ENCODE data around the gene BCL3.
"Not testable (repeated sequence)": the region's sequence is repeated elsewhere in the genome, so short reads cannot be mapped to it uniquely, and the experiment has no call there.

The BCL3 gene, protein sequence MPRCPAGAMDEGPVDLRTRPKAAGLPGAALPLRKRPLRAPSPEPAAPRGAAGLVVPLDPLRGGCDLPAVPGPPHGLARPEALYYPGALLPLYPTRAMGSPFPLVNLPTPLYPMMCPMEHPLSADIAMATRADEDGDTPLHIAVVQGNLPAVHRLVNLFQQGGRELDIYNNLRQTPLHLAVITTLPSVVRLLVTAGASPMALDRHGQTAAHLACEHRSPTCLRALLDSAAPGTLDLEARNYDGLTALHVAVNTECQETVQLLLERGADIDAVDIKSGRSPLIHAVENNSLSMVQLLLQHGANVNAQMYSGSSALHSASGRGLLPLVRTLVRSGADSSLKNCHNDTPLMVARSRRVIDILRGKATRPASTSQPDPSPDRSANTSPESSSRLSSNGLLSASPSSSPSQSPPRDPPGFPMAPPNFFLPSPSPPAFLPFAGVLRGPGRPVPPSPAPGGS

GRCh38 chr19:44748426-44749254 is at the start of gene BCL3:
BCL3 (plus strand) TSS chr19:44748708; CDS start chr19:44748791, 83 bp downstream.
- H3K9me3 Mint-ChIP-seq: no peaks in the 10 kb centered on the region
- DNase-seq: peak; percentile 76 to 87
- peak within 1 kb of the TSS; percentile 93 for H3K27ac Mint-ChIP-seq
- H3K4me1 Mint-ChIP-seq: peaks cover 76% of the 10 kb centered on the region
- peaks cover 11% of the 10 kb centered on the region for H3K27me3 Mint-ChIP-seq
- H3K4me3 Mint-ChIP-seq: peak within 1 kb of the TSS; percentile 97 to 98
- peak; percentile 68 for ATAC-seq

DNA sequence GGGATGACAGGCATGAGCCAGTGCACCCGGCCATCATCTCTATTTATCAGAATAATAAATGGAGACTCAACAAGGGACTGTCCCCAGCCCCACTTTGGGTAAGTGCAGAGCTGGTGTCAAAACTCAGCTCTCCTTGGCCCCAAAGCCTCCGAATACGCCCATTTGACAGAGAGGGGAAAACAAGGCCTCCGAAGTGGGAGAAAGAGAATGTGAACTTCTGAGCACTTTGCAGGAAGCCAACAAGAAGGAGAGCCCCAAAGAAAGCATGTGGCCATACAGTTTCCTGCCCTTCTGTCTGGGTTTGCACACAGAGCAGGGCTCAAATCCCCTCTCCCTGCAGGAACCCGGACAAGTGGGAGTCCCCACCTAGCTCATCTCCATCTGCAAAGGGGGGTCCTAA is 48.0 kb upstream of the BCL3 start:
- no peak for ATAC-seq
- no peak overlapping the region for H3K27ac Mint-ChIP-seq
- H3K4me3 Mint-ChIP-seq: no peak overlapping the region
- DNase-seq: no peak
- H3K27me3 Mint-ChIP-seq: peaks cover 24% of the 10 kb centered on the region
- no peaks in the 10 kb centered on the region for H3K9me3 Mint-ChIP-seq
- peaks cover 13% of the 10 kb centered on the region for H3K4me1 Mint-ChIP-seq

DNA sequence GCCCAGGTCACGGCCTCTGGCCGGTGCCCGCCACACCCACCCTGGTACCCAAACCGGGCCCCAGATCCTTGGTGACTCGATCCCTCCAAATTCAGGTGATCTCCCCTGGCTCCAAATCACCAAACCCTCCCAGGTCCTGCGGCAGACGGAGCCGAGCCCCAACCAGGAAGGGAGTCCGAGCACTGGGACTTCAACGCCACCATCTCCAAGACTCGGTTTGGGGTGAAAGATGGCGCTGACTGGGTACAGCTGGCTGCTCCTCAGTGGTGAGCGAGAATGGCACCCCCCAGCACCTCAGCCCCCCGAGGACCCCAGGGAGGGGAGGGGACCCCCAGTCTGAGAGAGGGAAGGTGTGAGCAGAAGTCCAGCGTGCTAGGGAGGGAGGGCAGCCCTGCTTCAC is 47.3 kb upstream of the BCL3 start:
- ATAC-seq (no peak), DNase-seq (no peak)
- no peak overlapping the region for H3K4me3 Mint-ChIP-seq
- peaks cover 13% of the 10 kb centered on the region for H3K4me1 Mint-ChIP-seq
- no peaks in the 10 kb centered on the region for H3K9me3 Mint-ChIP-seq
- H3K27ac Mint-ChIP-seq: no peak overlapping the region
- H3K27me3 Mint-ChIP-seq: peaks cover 31% of the 10 kb centered on the region

- peaks cover 22% of the 10 kb centered on the region for H3K27me3 Mint-ChIP-seq
- ATAC-seq (no peak), DNase-seq (no peak)
- no peaks in the 10 kb centered on the region for H3K9me3 Mint-ChIP-seq
- peaks cover 3% of the 10 kb centered on the region for H3K4me1 Mint-ChIP-seq
- no peak overlapping the region for H3K27ac Mint-ChIP-seq
- H3K4me3 Mint-ChIP-seq: no peak overlapping the region
Observed at GRCh38 chr19:44702551-44703176, 45.8 kb upstream of the BCL3 start.

- H3K27ac Mint-ChIP-seq: peak overlapping the region in 1 of 2 donors; percentile 34
- peaks cover 14% of the 10 kb centered on the region for H3K27me3 Mint-ChIP-seq
- H3K9me3 Mint-ChIP-seq: no peaks in the 10 kb centered on the region
- no peaks in the 10 kb centered on the region for H3K4me1 Mint-ChIP-seq
- H3K4me3 Mint-ChIP-seq: no peak overlapping the region
- ATAC-seq: no peak
- DNase-seq: no peak
Observed at GRCh38 chr19:44703336-44704078, 45.0 kb upstream of the BCL3 start.

GRCh38 chr19:44704982-44705381 is 43.5 kb upstream of the BCL3 start:
- H3K27me3 Mint-ChIP-seq: peaks cover 15% of the 10 kb centered on the region
- H3K27ac Mint-ChIP-seq: no peak overlapping the region
- no peak for ATAC-seq
- H3K4me1 Mint-ChIP-seq: peaks cover 3% of the 10 kb centered on the region
- H3K4me3 Mint-ChIP-seq: no peak overlapping the region
- no peaks in the 10 kb centered on the region for H3K9me3 Mint-ChIP-seq
- no peak for DNase-seq

- Mint-ChIP-seq H3K4me1 (peaks cover 9% of the 10 kb centered on the region), H3K9me3 (no peaks in the 10 kb centered on the region), H3K27ac (no peak overlapping the region), H3K4me3 (no peak overlapping the region), H3K27me3 (peaks cover 21% of the 10 kb centered on the region)
- DNase-seq (no peak), ATAC-seq (no peak)
Observed at GRCh38 chr19:44705502-44706010, 43.0 kb upstream of the BCL3 start.

GRCh38 chr19:44706506-44707236 is 41.8 kb upstream of the BCL3 start:
- Mint-ChIP-seq H3K4me1 (peaks cover 15% of the 10 kb centered on the region), H3K9me3 (no peaks in the 10 kb centered on the region), H3K27ac (no peak overlapping the region), H3K4me3 (no peak overlapping the region), H3K27me3 (peaks cover 25% of the 10 kb centered on the region)
- DNase-seq (no peak), ATAC-seq (no peak)

- Mint-ChIP-seq H3K9me3 (no peaks in the 10 kb centered on the region), H3K27me3 (peaks cover 25% of the 10 kb centered on the region), H3K4me1 (peaks cover 15% of the 10 kb centered on the region), H3K4me3 (no peak overlapping the region), H3K27ac (no peak overlapping the region)
- ATAC-seq (no peak), DNase-seq (no peak)
Observed at GRCh38 chr19:44707794-44708193, 40.7 kb upstream of the BCL3 start.

GRCh38 chr19:44708940-44709339 is 39.6 kb upstream of the BCL3 start:
- ATAC-seq (no peak), DNase-seq (no peak)
- Mint-ChIP-seq H3K9me3 (no peaks in the 10 kb centered on the region), H3K27ac (no peak overlapping the region), H3K4me3 (no peak overlapping the region), H3K27me3 (peaks cover 25% of the 10 kb centered on the region), H3K4me1 (peaks cover 15% of the 10 kb centered on the region)

DNA sequence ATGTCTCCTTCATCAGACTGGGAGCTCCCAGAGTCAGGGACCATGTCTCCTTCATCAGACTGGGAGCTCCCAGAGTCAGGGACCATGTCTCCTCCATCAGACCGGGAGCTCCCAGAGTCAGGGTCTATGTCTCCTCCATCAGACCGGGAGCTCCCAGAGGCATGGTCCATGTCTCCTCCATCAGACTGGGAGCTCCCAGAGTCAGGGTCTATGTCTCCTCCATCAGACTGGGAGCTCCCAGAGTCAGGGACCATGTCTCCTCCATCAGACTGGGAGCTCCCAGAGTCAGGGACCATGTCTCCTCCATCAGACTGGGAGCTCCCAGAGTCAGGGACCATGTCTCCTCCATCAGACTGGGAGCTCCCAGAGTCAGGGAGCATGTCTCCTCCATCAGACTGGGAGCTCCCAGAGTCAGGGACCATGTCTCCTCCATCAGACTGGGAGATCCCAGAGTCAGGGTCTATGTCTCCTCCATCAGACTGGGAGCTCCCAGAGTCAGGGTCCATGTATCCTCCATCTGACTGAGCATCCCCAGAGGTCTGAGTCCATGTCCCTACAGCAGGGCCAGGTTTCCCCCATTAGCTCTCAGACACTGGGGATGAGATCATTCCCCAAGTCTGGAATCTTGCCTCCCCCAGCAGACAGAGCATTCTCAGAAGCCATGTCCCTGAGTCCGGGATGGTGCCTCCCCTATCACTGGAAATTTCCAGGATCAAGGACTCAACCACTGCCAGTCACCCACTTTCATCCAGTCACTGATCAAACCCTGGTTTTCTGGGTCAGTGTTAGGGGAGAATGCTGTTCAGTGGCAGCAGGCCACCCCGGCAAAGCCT is 38.9 kb upstream of the BCL3 start:
- Mint-ChIP-seq H3K27me3 (peaks cover 25% of the 10 kb centered on the region), H3K4me1 (peaks cover 15% of the 10 kb centered on the region)

GRCh38 chr19:44710483-44710882 is 38.0 kb upstream of the BCL3 start:
- Mint-ChIP-seq H3K4me1 (peaks cover 15% of the 10 kb centered on the region), H3K4me3 (peak overlapping the region in 1 of 2 donors; percentile 14), H3K27ac (peak overlapping the region in 1 of 2 donors; percentile 80), H3K27me3 (peaks cover 22% of the 10 kb centered on the region), H3K9me3 (peaks cover 11 to 14% of the 10 kb centered on the region in 2 donors)
- DNase-seq: no peak
- ATAC-seq: peak; percentile 18

More for the DNA sequence above, 38.9 kb upstream of the BCL3 start:
- not testable (repeated sequence) for H3K27ac Mint-ChIP-seq, DNase-seq, ATAC-seq, H3K4me3 Mint-ChIP-seq, H3K9me3 Mint-ChIP-seq

DNA sequence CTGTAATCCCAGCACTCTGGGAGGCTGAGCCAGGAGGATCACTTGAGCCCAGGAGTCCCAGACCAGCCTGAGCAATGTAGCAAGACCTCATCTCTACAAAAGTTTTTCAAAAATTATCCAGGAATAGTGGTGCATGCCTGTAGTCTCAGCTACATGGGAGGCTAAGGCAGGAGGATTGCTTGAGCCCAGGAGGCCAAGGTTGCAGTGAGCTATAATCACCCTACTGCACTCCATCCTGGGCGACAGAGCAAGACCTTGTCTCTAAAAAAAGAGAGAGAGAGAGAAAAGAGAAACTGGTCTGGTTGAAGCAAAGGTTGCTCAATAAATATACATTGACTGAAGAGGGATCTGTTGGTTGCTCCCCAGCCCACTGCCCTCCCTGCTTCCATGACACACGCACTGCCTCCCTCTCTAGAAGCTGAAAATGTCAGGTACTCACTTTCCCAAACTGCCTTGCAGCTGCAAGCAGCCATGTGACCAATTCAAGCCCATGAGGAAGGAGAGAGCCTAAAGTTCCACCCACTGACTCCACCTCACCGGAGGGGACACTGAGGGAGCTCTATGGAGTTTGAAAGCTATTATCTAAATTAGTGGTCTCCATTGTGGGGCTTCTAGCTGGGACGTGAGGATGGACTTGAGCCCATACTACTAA is 35.5 kb upstream of the BCL3 start:
- Mint-ChIP-seq H3K27me3 (peaks cover 12% of the 10 kb centered on the region), H3K4me3 (no peak overlapping the region), H3K9me3 (peaks cover 16 to 18% of the 10 kb centered on the region in 2 donors), H3K4me1 (peaks cover 16% of the 10 kb centered on the region), H3K27ac (no peak overlapping the region)
- ATAC-seq: no peak
- DNase-seq: no peak
